Nephron (organoid): ENCODE data around the gene CYGB.

Source experiments
- H3K27ac Mint-ChIP-seq, 3 experiments: 2 replicates each; pipeline ENCODE4 v1.8.0; 2020; ENCODE audit warnings: mixed read lengths in 3 of 3, mild to moderate bottlenecking in 2 of 3, moderate library complexity in 1 of 3
- H3K27me3 Mint-ChIP-seq: 2 replicates; pipeline ENCODE4 v1.8.0; 2021; ENCODE audit warnings: low read depth, mild to moderate bottlenecking, moderate library complexity, mixed read lengths
- H3K36me3 Mint-ChIP-seq: 2 replicates; pipeline ENCODE4 v1.8.0; 2020; ENCODE audit warnings: low read depth, mixed read lengths
- H3K4me1 Mint-ChIP-seq: 2 replicates; pipeline ENCODE4 v1.8.0; 2020; ENCODE audit warnings: mixed read lengths
- H3K4me3 Mint-ChIP-seq, 3 experiments: 2 replicates each; pipeline ENCODE4 v1.8.0; 2020; ENCODE audit warnings: mild to moderate bottlenecking in 3 of 3, mixed read lengths in 3 of 3, moderate library complexity in 2 of 3
- H3K9me3 Mint-ChIP-seq: 2 replicates; pipeline ENCODE4 v1.8.0; 2020; ENCODE audit warnings: mixed read lengths
- TF ChIP-seq, protein P1 (sequence below), 3 experiments: fragments of 200-600 bp; sonication (generic); IDR thresholded peaks; one replicate each; pipeline ENCODE4 v1.5.0; 2021; ENCODE audit warnings: antibody characterized with exemption in 3 of 3; ENCODE audit not compliant: unreplicated experiment in 3 of 3

The CYGB gene

DNA sequence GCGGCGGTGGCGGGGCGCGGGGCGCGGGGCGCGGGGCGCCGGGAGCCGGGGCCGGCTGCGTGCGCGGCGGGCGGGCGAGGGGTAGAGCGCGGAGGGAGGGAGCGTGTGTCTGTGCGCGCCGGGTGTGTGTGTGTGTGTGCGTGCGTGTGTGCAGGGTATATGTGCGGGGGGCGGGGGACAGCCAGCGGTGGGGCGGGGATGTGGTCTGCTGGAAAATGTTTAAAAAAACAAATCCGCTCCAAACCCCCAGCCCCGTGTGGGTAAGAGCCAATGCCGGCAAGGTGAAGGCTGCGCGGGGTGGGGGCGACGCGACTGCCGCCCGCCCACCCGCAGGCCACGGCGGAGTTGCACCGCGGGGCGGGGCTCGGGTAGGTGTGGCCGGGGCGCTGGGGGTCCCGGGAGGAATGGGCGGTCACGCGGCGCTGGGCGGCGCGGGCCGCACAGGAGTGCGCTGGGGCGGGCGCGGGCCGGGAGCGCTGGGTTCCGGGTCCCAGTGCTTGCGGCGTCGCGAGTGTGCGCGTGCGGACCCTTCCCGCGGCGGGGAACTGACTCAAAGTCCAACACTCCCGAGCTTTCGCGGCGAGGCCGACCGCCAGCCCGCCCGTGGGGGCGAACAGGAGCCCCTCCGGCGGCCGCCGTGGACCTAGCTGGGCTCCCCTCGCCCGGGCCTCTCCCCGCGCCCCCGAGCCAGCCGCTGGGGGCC lies at the start of gene CYGB:
CYGB (minus strand) TSS at position 132 of the 703 bp plus-strand sequence. CDS start 167 bp downstream, outside the sequence.
- TF ChIP-seq, protein P1, sequence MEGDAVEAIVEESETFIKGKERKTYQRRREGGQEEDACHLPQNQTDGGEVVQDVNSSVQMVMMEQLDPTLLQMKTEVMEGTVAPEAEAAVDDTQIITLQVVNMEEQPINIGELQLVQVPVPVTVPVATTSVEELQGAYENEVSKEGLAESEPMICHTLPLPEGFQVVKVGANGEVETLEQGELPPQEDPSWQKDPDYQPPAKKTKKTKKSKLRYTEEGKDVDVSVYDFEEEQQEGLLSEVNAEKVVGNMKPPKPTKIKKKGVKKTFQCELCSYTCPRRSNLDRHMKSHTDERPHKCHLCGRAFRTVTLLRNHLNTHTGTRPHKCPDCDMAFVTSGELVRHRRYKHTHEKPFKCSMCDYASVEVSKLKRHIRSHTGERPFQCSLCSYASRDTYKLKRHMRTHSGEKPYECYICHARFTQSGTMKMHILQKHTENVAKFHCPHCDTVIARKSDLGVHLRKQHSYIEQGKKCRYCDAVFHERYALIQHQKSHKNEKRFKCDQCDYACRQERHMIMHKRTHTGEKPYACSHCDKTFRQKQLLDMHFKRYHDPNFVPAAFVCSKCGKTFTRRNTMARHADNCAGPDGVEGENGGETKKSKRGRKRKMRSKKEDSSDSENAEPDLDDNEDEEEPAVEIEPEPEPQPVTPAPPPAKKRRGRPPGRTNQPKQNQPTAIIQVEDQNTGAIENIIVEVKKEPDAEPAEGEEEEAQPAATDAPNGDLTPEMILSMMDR (IDR thresholded peaks at IDR 0.05; ENCODE audit: unreplicated experiment in 3 of 3), result no peak
- H3K9me3 Mint-ChIP-seq, result no peaks in the 10 kb centered on the region
- peaks cover 40% of the 10 kb centered on the region for H3K27me3 Mint-ChIP-seq
- peak within 1 kb of the TSS; percentile 80 to 86 (median 84) for H3K4me3 Mint-ChIP-seq
- peak within 1 kb of the TSS in 1 of 3 experiments; percentile 5 for H3K27ac Mint-ChIP-seq
- peaks cover 65% of the 10 kb centered on the region for H3K4me1 Mint-ChIP-seq
- H3K36me3 Mint-ChIP-seq, result no peaks in the 10 kb centered on the region

DNA sequence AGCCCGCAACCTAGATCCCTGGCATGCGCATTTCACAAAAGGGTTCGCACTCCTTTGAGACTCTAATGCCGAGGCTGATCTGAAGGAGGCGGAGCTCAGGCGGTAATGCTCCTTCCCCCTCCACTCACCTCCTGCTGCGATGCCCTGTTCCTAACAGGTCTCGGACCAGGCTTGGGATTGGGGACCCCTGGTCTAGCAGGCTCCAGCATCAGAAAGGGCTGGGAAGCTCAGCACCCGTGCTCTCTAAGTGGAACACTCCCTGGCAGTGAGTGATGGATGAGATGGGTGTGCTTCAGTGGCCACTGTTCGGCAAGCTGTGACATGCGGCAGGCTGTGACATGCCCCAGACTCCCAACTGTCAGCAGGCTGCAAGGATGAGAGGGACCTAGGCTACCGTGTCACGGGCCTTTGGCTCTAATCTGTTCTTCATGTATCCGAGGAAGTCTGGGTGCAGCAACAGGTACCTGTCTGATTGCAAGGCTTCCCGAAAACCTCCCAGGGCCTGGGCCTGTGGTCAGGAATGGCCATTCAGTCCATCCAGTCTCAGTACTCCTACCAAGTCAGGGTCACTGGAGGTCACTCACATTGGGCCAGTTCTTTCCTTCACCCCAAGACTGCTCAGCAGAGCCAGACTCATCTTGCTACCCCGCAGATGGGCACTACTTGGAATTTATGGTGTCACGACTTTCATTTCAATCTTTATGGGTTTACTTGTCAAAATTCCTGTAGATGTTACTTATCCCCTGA lies 49.4 kb upstream of the CYGB start:
- Mint-ChIP-seq H3K4me1 (peaks cover 17% of the 10 kb centered on the region), H3K4me3 (peak overlapping the region; percentile 52 to 59 (median 58)), H3K9me3 (peaks cover 5% of the 10 kb centered on the region), H3K27ac (no peak overlapping the region), H3K36me3 (no peaks in the 10 kb centered on the region), H3K27me3 (peaks cover 75% of the 10 kb centered on the region)
- TF ChIP-seq, protein P1 (IDR thresholded peaks at IDR 0.05; ENCODE audit: unreplicated experiment in 3 of 3), result no peak

DNA sequence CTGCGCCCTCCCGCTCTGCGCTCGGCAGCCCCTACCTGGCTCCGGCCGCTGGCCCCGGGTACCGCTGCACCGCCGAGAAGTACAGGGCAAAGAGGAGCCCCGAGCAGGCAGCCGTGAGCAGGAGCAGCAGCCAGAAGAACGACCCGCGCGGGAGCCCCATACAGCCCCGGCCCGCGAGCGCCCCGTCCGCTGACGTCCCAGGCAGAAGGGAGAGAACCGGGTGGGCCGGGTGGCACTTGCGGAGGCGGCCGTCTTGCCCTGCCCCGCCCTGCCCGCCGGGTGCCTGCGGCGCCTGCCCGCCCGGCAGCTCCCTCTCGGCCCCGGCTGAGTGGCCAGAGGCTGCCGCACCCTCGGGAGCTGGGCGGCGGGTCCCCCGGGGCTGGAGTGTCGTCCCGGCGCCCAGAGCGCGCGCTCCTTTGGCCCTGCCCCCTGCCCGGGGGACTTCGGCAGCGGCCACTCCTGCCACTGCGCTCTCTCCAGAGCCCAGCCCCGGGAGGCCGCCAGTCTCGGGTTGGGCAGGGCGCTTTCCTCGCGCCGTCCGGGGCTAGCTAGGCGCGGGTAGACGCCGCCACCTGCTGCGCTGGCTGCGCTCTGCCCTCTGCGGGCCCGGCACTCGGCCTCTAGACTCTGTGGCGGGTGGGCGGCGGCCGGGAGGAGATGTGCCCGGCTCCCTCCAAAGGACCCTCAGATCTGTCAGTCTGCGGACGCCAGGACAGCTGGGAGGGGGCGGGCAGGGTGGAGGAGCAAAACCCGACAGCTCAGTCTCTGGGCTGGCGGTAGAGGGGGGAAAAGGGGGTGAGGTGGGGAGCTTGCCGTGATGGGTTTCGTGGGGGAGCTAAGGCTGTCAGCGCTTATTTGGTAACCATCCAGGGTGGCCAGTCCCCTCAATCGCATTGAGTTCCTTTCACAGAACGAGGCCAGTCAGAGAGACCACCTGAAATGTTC lies 48.4 kb upstream of the CYGB start, which contains the start of gene ST6GALNAC2:
ST6GALNAC2 (minus strand) TSS at position 212 of the 945 bp plus-strand sequence; CDS start at position 160, 52 bp downstream.
- TF ChIP-seq, protein P1 (IDR thresholded peaks at IDR 0.05; ENCODE audit: unreplicated experiment in 3 of 3), result peak in 2 of 3 experiments; percentile 4 to 34
- Mint-ChIP-seq H3K27me3 (peaks cover 77% of the 10 kb centered on the region), H3K4me1 (peaks cover 17% of the 10 kb centered on the region), H3K9me3 (peaks cover 5% of the 10 kb centered on the region), H3K36me3 (no peaks in the 10 kb centered on the region), H3K4me3 (peak within 1 kb of the TSS; percentile 74 to 81 (median 74)), H3K27ac (no peak within 1 kb of the TSS)

DNA sequence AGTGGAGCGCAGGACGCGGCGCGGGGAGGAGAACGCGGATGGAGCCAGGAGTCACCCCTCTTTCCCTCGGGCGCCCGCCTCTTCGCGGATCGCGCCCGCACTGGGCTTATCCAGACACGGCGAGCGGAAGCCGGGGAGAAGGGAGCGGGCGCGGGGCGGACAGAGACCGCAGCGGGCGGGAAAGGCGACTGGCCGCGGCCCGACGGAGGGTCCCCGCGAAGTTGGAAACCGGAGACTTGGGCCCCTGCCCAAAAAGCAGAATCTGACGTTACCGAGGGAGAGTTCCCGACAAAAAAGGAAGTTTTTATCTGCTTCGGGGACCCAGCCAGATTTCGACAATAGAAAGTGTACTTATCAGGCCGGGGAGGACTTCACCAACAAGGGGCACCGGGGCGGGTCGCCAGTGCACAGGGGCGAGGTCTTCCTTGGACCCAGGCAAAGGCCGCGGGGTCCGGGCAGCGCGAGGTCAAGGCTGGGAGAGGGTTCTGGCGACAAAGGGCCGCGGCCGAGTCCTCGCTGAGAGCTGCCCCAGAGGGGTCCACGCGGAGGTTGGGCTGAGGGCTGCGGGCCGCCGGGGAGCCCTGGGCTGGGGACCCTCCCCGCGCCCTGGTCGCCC lies 47.6 kb upstream of the CYGB start:
- TF ChIP-seq, protein P1 (IDR thresholded peaks at IDR 0.05; ENCODE audit: unreplicated experiment in 3 of 3), result no peak
- Mint-ChIP-seq H3K27ac (no peak overlapping the region), H3K27me3 (peaks cover 77% of the 10 kb centered on the region), H3K4me3 (peak overlapping the region; percentile 74 to 81 (median 74)), H3K4me1 (peaks cover 17% of the 10 kb centered on the region), H3K9me3 (peaks cover 5% of the 10 kb centered on the region), H3K36me3 (no peaks in the 10 kb centered on the region)

DNA sequence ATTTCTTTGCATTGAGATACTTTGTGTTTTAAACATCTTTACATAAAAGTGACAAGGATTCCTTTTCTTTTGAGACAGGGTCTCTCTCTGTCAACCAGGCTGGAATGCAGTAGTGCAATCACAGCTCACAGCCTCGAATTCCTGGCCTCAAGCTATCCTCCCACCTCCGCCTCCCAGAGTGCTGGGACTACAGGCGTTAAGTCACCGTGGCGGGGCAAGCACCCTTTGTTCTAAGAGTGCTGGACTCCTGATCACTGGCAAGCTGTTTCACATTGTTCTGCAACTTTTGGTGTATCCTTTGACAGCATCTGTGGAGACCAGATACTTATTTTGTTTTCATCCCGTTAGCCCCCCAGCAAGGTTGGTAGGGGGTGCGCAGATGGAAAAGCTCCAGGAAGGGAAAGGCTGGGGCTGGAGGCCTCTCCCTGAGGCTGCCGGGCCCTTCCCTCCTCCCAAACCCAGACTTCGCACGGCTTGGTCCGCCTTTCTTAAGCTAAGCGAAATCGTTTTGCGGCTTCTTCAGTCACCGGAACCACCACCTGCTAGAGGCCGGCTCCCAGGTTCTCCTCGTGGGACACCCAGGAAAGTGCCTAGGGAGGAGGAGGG lies 47.0 kb upstream of the CYGB start:
- H3K9me3 Mint-ChIP-seq, result peaks cover 3% of the 10 kb centered on the region
- TF ChIP-seq, protein P1 (IDR thresholded peaks at IDR 0.05; ENCODE audit: unreplicated experiment in 3 of 3), result no peak
- H3K27me3 Mint-ChIP-seq, result peaks cover 72% of the 10 kb centered on the region
- H3K27ac Mint-ChIP-seq, result no peak overlapping the region
- H3K36me3 Mint-ChIP-seq, result no peaks in the 10 kb centered on the region
- H3K4me3 Mint-ChIP-seq, result peak overlapping the region; percentile 74 to 81 (median 74)
- H3K4me1 Mint-ChIP-seq, result peaks cover 13% of the 10 kb centered on the region
